Left ventricle myocardium inferior (tissue), 1 donor: ENCODE measurements around the gene SEC61A1. TPM values are rescaled to one million over a fixed set of nuclear protein-coding genes. Genes with fewer than 3 reads are reported as not detected.

Experiments
- DNase-seq: peaks from one replicate; pipeline ENCODE4 v3.0.0-alpha.2; 2020
- H3K27ac ChIP-seq: fragments of 200-600 bp; replicated peaks from 2 replicates; pipeline ENCODE4 v1.8.0; 2021
- H3K27me3 ChIP-seq: fragments of 200-600 bp; 2 replicates; pipeline ENCODE4 v1.8.0; 2021; ENCODE audit warnings: low read depth
- H3K36me3 ChIP-seq: fragments of 200-600 bp; 2 replicates; pipeline ENCODE4 v1.8.0; 2021
- H3K4me1 ChIP-seq: fragments of 200-600 bp; 2 replicates; pipeline ENCODE4 v1.8.0; 2021
- H3K4me3 ChIP-seq: fragments of 200-600 bp; 2 replicates; pipeline ENCODE4 v1.8.0; 2021; ENCODE audit warnings: mild to moderate bottlenecking, moderate library complexity
- H3K9me3 ChIP-seq: fragments of 200-600 bp; replicated peaks from 2 replicates; pipeline ENCODE4 v1.8.0; 2021
- intact Hi-C: fragments of 100-400 bp; cut with micrococcal nuclease; formaldehyde crosslinking; loops from one replicate; pipeline ENCODE4 v1.11.0; 2022
- total RNA-seq: library from RNA; stranded (reverse); fragmentation: NEBNext Ultra II Directional; extraction: Animal tissue kit (Norgen Biotek cat#: 25700); gene quantifications from one replicate; pipeline ENCODE4 v1.2.1, GENCODE V29; 2021
- TF ChIP-seq, protein P1 (sequence below): fragments of 200-600 bp; IDR thresholded peaks from 2 replicates; pipeline ENCODE4 v1.8.0; 2021; ENCODE audit warnings: antibody characterized with exemption, mild to moderate bottlenecking, borderline replicate concordance
- donor health status: DM: no; HTN: yes; CAD: no; lungs with severe emphysema.

Gene SEC61A1
- total RNA-seq, 1 donor from 2014 or later: 65.8 TPM

DNA sequence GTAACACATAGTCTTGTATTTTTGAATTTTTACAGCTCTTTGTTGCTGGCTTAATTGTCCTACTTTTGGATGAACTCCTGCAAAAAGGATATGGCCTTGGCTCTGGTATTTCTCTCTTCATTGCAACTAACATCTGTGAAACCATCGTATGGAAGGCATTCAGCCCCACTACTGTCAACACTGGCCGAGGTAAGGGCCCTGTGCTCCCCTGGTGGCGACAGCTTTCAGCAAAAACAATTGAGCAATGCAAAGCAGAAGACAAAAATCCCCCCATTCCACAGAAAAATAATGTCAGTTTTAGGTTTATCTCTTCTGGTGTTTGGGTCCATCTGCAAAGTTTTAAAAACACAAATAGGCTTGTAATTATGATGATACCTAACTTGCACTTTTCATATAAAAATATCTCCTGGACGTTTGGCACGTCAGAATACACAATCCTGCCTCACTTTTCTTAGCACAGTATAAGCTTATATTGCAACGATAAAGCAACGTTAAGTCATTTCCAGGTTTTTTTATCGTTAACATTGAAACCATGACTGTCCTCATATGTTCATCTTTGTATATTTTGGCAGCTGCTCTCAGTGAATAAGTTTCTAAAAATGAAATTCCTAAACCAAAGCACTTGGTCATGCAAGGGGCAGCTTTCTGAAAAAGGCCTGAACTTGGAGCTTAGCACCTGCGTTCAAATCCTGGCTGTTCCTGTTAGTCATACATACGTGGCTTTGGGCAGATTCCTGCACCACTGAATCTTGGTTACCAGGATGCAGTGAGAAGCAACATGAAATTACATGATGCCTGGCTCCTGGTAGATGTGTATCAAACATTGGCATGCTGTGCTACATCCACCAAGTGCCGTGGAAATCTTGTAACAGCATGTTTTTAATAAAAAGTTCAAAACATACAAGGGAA, 8.5 kb downstream of the SEC61A1 start:
- H3K27ac ChIP-seq: no peak overlapping the region
- DNase-seq: no peak
- peaks cover 98% of the 10 kb centered on the region for H3K36me3 ChIP-seq
- peaks cover 12% of the 10 kb centered on the region for H3K4me1 ChIP-seq
- TF ChIP-seq, protein P1, sequence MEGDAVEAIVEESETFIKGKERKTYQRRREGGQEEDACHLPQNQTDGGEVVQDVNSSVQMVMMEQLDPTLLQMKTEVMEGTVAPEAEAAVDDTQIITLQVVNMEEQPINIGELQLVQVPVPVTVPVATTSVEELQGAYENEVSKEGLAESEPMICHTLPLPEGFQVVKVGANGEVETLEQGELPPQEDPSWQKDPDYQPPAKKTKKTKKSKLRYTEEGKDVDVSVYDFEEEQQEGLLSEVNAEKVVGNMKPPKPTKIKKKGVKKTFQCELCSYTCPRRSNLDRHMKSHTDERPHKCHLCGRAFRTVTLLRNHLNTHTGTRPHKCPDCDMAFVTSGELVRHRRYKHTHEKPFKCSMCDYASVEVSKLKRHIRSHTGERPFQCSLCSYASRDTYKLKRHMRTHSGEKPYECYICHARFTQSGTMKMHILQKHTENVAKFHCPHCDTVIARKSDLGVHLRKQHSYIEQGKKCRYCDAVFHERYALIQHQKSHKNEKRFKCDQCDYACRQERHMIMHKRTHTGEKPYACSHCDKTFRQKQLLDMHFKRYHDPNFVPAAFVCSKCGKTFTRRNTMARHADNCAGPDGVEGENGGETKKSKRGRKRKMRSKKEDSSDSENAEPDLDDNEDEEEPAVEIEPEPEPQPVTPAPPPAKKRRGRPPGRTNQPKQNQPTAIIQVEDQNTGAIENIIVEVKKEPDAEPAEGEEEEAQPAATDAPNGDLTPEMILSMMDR: no peak
- no peak overlapping the region for H3K4me3 ChIP-seq
- intact Hi-C loops: no loop called here
- no peaks in the 10 kb centered on the region for H3K9me3 ChIP-seq
- H3K27me3 ChIP-seq: no peaks in the 10 kb centered on the region

GRCh38 chr3:128062033-128062745, 10.0 kb downstream of the SEC61A1 start:
- intact Hi-C loops: no loop called here
- no peak overlapping the region for H3K4me3 ChIP-seq
- DNase-seq: no peak
- H3K4me1 ChIP-seq: peaks cover 12% of the 10 kb centered on the region
- H3K9me3 ChIP-seq: no peaks in the 10 kb centered on the region
- no peak overlapping the region for H3K27ac ChIP-seq
- peaks cover 98% of the 10 kb centered on the region for H3K36me3 ChIP-seq
- TF ChIP-seq, protein P1: no peak
- no peaks in the 10 kb centered on the region for H3K27me3 ChIP-seq

- Histone ChIP-seq H3K36me3 (peaks cover 100% of the 10 kb centered on the region), H3K27me3 (no peaks in the 10 kb centered on the region), H3K9me3 (no peaks in the 10 kb centered on the region), H3K4me1 (peaks cover 7% of the 10 kb centered on the region), H3K4me3 (no peak overlapping the region), H3K27ac (no peak overlapping the region)
- TF ChIP-seq, protein P1: no peak
- DNase-seq: no peak
- intact Hi-C loops: no loop called here
Observed at GRCh38 chr3:128063865-128064264, 11.6 kb downstream of the SEC61A1 start.

GRCh38 chr3:128064962-128065361, 12.7 kb downstream of the SEC61A1 start:
- no peak for DNase-seq
- Histone ChIP-seq H3K9me3 (no peaks in the 10 kb centered on the region), H3K4me3 (no peak overlapping the region), H3K27ac (no peak overlapping the region), H3K27me3 (no peaks in the 10 kb centered on the region), H3K4me1 (no peaks in the 10 kb centered on the region), H3K36me3 (peaks cover 100% of the 10 kb centered on the region)
- intact Hi-C loops: no loop called here
- TF ChIP-seq, protein P1: no peak

GRCh38 chr3:128066114-128066513, 13.9 kb downstream of the SEC61A1 start:
- H3K27ac ChIP-seq: no peak overlapping the region
- no peak overlapping the region for H3K4me3 ChIP-seq
- no peaks in the 10 kb centered on the region for H3K9me3 ChIP-seq
- no peaks in the 10 kb centered on the region for H3K27me3 ChIP-seq
- H3K4me1 ChIP-seq: peaks cover under 1% of the 10 kb centered on the region
- DNase-seq: no peak
- H3K36me3 ChIP-seq: peaks cover 100% of the 10 kb centered on the region
- intact Hi-C loops: no loop called here
- TF ChIP-seq, protein P1: no peak
